HG02588 (cell line): ENCODE data around the gene LIMCH1.

ENCODE experiments used
- ATAC-seq: cut with Tn5 transposase; IDR thresholded peaks from one replicate; pipeline ENCODE4 v1.9.1; 2021; ENCODE audit warnings: mild to moderate bottlenecking, moderate library complexity; ENCODE audit not compliant: unreplicated experiment

Gene LIMCH1

DNA sequence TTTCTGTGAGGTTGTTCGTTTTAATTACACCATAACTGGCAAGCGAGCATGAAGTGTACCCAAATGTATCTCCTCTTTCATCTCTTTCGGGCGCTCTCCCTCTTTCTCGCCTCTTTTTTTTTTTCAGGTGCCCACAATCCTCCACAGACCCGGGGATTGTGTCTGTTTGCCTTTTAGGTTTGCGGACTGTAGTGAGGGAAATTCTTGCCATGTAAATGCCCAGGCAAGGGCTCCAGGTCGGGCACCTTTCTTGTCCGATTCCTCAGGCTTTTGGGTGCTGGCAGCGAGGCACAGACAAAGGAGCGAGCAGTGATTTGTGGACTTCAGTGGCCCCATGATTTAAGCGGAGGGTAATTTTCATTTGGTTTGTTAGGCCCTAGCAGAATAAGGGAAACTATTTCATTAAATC, 211.7 kb downstream of the LIMCH1 start:
- no peak for ATAC-seq
